HEK293T (cell line): ENCODE data around the gene FAM117A.

Source experiments
- BHLHE40 ChIP-seq: fragments of 450-650 bp; IDR thresholded peaks from 2 replicates; pipeline ENCODE4 v1.6.1; 2016; ENCODE audit warnings: mild to moderate bottlenecking, moderate library complexity, borderline replicate concordance
- CTBP1 ChIP-seq: fragments of 450-650 bp; IDR thresholded peaks from 2 replicates; pipeline ENCODE4 v1.6.1; 2016; ENCODE audit warnings: borderline replicate concordance
- ELF4 ChIP-seq: fragments of 450-650 bp; IDR thresholded peaks from 2 replicates; pipeline ENCODE4 v1.6.1; 2017; ENCODE audit warnings: antibody characterized with exemption
- FOXA1 ChIP-seq: fragments of 450-650 bp; IDR thresholded peaks from 2 replicates; pipeline ENCODE4 v1.6.1; 2016; ENCODE audit warnings: mild to moderate bottlenecking
- FOXK2 ChIP-seq: fragments of 450-650 bp; IDR thresholded peaks from 2 replicates; pipeline ENCODE4 v1.6.1; 2016; ENCODE audit warnings: mild to moderate bottlenecking
- FOXM1 ChIP-seq: fragments of 450-650 bp; IDR thresholded peaks from 2 replicates; pipeline ENCODE4 v1.6.1; 2017; ENCODE audit warnings: mild to moderate bottlenecking, borderline replicate concordance
- L3MBTL2 ChIP-seq: fragments of 450-650 bp; conservative IDR thresholded peaks from 2 replicates; pipeline ENCODE4 v1.6.1; 2016; ENCODE audit warnings: mild to moderate bottlenecking
- PKNOX1 ChIP-seq: fragments of 450-650 bp; IDR thresholded peaks from 2 replicates; pipeline ENCODE4 v1.6.1; 2016
- SP1 ChIP-seq: fragments of 450-650 bp; IDR thresholded peaks from 2 replicates; pipeline ENCODE4 v1.6.1; 2017
- SUZ12 ChIP-seq: fragments of 450-650 bp; IDR thresholded peaks from 2 replicates; pipeline ENCODE4 v1.6.1; 2016; ENCODE audit warnings: mild to moderate bottlenecking
- TARDBP ChIP-seq: fragments of 450-650 bp; IDR thresholded peaks from 2 replicates; pipeline ENCODE4 v1.6.1; 2016
- ZNF384 ChIP-seq: fragments of 450-650 bp; IDR thresholded peaks from 2 replicates; pipeline ENCODE4 v1.6.1; 2016

- TF ChIP-seq SUZ12 (no peak), ELF4 (no peak), BHLHE40 (no peak), ZNF384 (no peak), FOXK2 (no peak), FOXA1 (no peak), PKNOX1 (no peak), L3MBTL2 (no peak), FOXM1 (no peak), CTBP1 (no peak), SP1 (no peak), TARDBP (no peak)
Measured at GRCh38 chr17:49745175-49746139, 18.5 kb downstream of the FAM117A start.
